OCI-LY7 (cell line): Measurements from ENCODE around the gene CORO2B. TPM values are rescaled to one million over a fixed set of nuclear protein-coding genes. Genes with fewer than 3 reads are reported as not detected.

Source experiments
- BruUV-seq: library from RNA; stranded (reverse); fragments of 400-500 nt; replicated peaks from 2 replicates; lab custom pipeline; 2021; lab: Mats Ljungman, UMichigan
- CTCF ChIA-PET: fragments of 300-600 bp; sonication (Branson Sonifier 250); formaldehyde crosslinking; loops from one replicate; lab custom pipeline; 2022; ENCODE audit warnings: antibody characterized with exemption; ENCODE audit not compliant: unreplicated experiment; lab: Charles Lee
- POLR2A ChIA-PET: fragments of 300-600 bp; sonication (Branson Sonifier 250); formaldehyde crosslinking; loops from one replicate; lab custom pipeline; 2022; ENCODE audit warnings: antibody characterized with exemption; lab: Charles Lee
- DNase-seq: peaks from one replicate; pipeline ENCODE4 v3.0.0-alpha.2; 2015; ENCODE audit warnings: low spot score
- H2AFZ ChIP-seq: fragments of 200-600 bp; sonication (generic), shearing (Covaris generic); 2 replicates; pipeline ENCODE4 v1.6.1; 2014; ENCODE audit warnings: mild to moderate bottlenecking, antibody characterized with exemption, low read length, moderate library complexity
- H3K27ac ChIP-seq: fragments of 200-600 bp; sonication (generic); 2 replicates; pipeline ENCODE4 v1.5.1; 2014; ENCODE audit warnings: mixed run types, low read depth, mild to moderate bottlenecking, moderate library complexity, low read length, inconsistent platforms; ENCODE audit not compliant: poor library complexity, severe bottlenecking
- H3K36me3 ChIP-seq: fragments of 200-600 bp; sonication (generic); 2 replicates; pipeline ENCODE4 v1.6.1; 2014; ENCODE audit warnings: mild to moderate bottlenecking, antibody characterized with exemption, low read length, moderate library complexity, mixed read lengths; ENCODE audit not compliant: insufficient read depth
- H3K4me1 ChIP-seq: fragments of 200-600 bp; sonication (generic); 2 replicates; pipeline ENCODE4 v1.5.1; 2014; ENCODE audit warnings: mild to moderate bottlenecking, low read length; ENCODE audit not compliant: insufficient read depth, poor library complexity, severe bottlenecking
- H3K4me2 ChIP-seq: fragments of 200-600 bp; sonication (generic); 2 replicates; pipeline ENCODE4 v1.6.1; 2014; ENCODE audit warnings: mild to moderate bottlenecking, low read length
- H3K4me3 ChIP-seq: fragments of 200-600 bp; sonication (generic); 2 replicates; pipeline ENCODE4 v1.5.1; 2014; ENCODE audit warnings: mild to moderate bottlenecking, low read depth, low read length; ENCODE audit not compliant: poor library complexity, severe bottlenecking
- H3K79me2 ChIP-seq: fragments of 200-600 bp; sonication (generic); 2 replicates; pipeline ENCODE4 v1.6.1; 2016; ENCODE audit warnings: low read depth, mild to moderate bottlenecking, low read length, moderate library complexity, mixed read lengths; ENCODE audit not compliant: insufficient read depth
- H3K9me2 ChIP-seq: fragments of 200-600 bp; sonication (generic); 2 replicates; pipeline ENCODE4 v1.6.1; 2016; ENCODE audit warnings: mild to moderate bottlenecking, low read length, mixed read lengths; ENCODE audit not compliant: insufficient read depth
- H3K9me3 ChIP-seq: fragments of 200-600 bp; sonication (generic); 2 replicates; pipeline ENCODE4 v1.6.1; 2014; ENCODE audit warnings: mild to moderate bottlenecking, mixed run types, low read length, mixed read lengths
- H4K20me1 ChIP-seq: fragments of 200-600 bp; sonication (generic); 2 replicates; pipeline ENCODE4 v1.6.1; 2014; ENCODE audit warnings: mild to moderate bottlenecking, antibody characterized with exemption, low read length, moderate library complexity, mixed read lengths; ENCODE audit not compliant: insufficient read depth
- EZH2phosphoT487 ChIP-seq: fragments of 200-600 bp; sonication (generic); IDR thresholded peaks from 2 replicates; pipeline ENCODE4 v1.6.1; 2018; ENCODE audit warnings: low read depth, borderline replicate concordance, mild to moderate bottlenecking, mixed run types, antibody characterized with exemption, low read length, moderate library complexity, mixed read lengths
- intact Hi-C: fragments of 100-400 bp; cut with micrococcal nuclease; formaldehyde crosslinking; loops from one replicate; pipeline ENCODE4 v1.10.0; 2022; ENCODE audit not compliant: unreplicated experiment
- total RNA-seq, 2 experiments: library from RNA; depleted of rRNA in 1 of 2; stranded (reverse); fragments of >200 nt in 1 of 2; shearing (Covaris generic) in 1 of 2; gene quantifications; 2 replicates each; pipeline ENCODE4 v1.2.3, GENCODE V29; 2014 to 2022
- TF ChIP-seq, protein P1 (sequence below): fragments of 200-600 bp; sonication (generic); conservative IDR thresholded peaks from 2 replicates; pipeline ENCODE4 v1.5.1; 2014; ENCODE audit warnings: mild to moderate bottlenecking, antibody characterized with exemption, low read length, moderate library complexity, mixed read lengths

The CORO2B gene
- total RNA-seq, 2 experiments from 2014 or later: 7.4 to 12.5 TPM

DNA sequence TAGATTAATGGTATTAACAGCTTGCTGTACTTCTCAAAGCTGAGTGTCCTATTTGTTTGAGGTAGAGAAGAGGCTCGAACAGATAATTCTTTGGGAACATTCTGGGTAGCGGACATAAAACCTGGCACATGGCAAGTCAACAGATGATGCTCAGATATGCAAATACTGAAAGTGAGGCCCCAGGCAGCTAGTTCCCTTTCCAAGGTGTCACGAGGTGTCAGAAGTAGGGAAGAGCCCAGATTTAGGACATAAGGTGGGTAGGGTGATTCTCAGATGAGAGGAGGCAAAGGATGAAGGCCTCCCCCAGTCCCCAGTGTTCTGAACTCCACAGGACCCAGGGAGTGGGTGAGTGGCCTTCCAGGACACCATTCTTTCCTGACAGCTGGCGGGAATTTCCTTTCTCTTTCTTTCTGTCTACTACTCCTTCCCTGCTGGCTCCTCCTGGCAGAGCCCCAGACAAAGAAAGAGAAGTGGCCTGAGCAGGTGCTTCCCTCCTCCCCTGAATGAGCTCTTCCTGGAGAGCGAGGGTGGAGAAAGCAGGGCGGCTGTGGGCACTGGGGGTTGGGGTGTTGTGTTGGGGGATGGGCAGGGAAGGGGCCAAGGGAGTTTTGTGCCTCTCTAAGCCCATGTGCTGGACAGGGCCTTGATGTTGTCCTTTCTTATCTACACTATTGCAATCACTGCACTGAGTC is 87.5 kb downstream of the CORO2B start:
- no peak for TF ChIP-seq EZH2phosphoT487

DNA sequence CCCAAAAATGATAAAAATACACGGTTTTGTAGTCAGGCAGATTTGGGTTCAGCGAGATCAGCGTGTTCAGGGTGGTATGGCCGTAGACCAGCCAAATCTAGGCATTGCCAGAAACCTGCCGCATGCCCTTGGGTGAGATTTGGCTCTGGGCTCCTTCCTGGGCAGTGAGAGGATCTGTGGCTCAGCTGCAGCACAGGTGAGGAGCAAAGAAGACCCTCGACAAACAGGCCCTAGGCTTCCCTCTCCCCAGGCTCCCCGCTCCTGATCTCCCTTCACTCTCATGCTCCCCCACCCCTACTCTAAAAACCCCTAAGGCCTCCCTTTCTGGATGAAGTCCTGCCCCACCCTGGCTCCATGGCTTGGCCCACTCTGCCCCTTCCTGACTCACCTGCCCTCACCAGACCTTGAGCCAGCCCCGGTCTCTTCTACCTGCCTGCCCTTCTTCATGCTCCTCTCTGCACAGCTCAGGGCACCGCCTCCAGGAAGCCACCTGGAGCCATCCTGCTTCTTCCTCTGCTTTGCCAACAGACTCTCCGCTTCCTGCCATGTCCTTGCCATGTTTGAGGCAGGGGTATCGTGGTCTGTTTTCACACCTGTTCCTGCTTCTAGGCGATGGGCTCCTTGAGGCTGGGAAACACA is 88.1 kb downstream of the CORO2B start:
- Histone ChIP-seq H3K9me2 (no peaks in the 10 kb centered on the region), H3K27ac (peak overlapping the region; percentile 23), H3K4me2 (peak overlapping the region; percentile 70), H3K4me3 (no peak overlapping the region), H4K20me1 (no peaks in the 10 kb centered on the region), H3K79me2 (no peaks in the 10 kb centered on the region), H3K4me1 (peaks cover 34% of the 10 kb centered on the region), H3K9me3 (peaks cover 8% of the 10 kb centered on the region; the same call in 1 of the 2 replicates), H3K36me3 (peaks cover 31% of the 10 kb centered on the region), H2AFZ (no peak overlapping the region)
- DNase-seq: no peak
- intact Hi-C loops: no loop called here
- no TSS peak for BruUV-seq
- TF ChIP-seq, protein P1, sequence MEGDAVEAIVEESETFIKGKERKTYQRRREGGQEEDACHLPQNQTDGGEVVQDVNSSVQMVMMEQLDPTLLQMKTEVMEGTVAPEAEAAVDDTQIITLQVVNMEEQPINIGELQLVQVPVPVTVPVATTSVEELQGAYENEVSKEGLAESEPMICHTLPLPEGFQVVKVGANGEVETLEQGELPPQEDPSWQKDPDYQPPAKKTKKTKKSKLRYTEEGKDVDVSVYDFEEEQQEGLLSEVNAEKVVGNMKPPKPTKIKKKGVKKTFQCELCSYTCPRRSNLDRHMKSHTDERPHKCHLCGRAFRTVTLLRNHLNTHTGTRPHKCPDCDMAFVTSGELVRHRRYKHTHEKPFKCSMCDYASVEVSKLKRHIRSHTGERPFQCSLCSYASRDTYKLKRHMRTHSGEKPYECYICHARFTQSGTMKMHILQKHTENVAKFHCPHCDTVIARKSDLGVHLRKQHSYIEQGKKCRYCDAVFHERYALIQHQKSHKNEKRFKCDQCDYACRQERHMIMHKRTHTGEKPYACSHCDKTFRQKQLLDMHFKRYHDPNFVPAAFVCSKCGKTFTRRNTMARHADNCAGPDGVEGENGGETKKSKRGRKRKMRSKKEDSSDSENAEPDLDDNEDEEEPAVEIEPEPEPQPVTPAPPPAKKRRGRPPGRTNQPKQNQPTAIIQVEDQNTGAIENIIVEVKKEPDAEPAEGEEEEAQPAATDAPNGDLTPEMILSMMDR: no peak
- no peak for TF ChIP-seq EZH2phosphoT487
- POLR2A ChIA-PET: no interaction called here
- CTCF ChIA-PET: no interaction called here

More for the DNA sequence above, 87.5 kb downstream of the CORO2B start:
- DNase-seq: peak; percentile 65
- Histone ChIP-seq H3K9me2 (no peaks in the 10 kb centered on the region), H4K20me1 (no peaks in the 10 kb centered on the region), H3K36me3 (peaks cover 30% of the 10 kb centered on the region), H3K4me3 (no peak overlapping the region), H3K4me2 (peak overlapping the region; percentile 70), H3K27ac (peak overlapping the region; percentile 23), H3K79me2 (no peaks in the 10 kb centered on the region), H2AFZ (no peak overlapping the region), H3K4me1 (peaks cover 31% of the 10 kb centered on the region), H3K9me3 (peaks cover 8% of the 10 kb centered on the region; the same call in 1 of the 2 replicates)
- ChIA-PET POLR2A (interaction anchor here (0.5 to 1.0 kb wide), 6 partner anchors 18 to 886 kb away, joined by 3 to 4 read pairs (median 3); no protein-coding TSS in a partner anchor), CTCF (interaction anchor here (0.6 kb wide), 2 partner anchors 32 to 34 kb away, joined by 4 to 6 read pairs; no protein-coding TSS in a partner anchor)
- intact Hi-C loops: no loop called here
- no TSS peak for BruUV-seq

DNA sequence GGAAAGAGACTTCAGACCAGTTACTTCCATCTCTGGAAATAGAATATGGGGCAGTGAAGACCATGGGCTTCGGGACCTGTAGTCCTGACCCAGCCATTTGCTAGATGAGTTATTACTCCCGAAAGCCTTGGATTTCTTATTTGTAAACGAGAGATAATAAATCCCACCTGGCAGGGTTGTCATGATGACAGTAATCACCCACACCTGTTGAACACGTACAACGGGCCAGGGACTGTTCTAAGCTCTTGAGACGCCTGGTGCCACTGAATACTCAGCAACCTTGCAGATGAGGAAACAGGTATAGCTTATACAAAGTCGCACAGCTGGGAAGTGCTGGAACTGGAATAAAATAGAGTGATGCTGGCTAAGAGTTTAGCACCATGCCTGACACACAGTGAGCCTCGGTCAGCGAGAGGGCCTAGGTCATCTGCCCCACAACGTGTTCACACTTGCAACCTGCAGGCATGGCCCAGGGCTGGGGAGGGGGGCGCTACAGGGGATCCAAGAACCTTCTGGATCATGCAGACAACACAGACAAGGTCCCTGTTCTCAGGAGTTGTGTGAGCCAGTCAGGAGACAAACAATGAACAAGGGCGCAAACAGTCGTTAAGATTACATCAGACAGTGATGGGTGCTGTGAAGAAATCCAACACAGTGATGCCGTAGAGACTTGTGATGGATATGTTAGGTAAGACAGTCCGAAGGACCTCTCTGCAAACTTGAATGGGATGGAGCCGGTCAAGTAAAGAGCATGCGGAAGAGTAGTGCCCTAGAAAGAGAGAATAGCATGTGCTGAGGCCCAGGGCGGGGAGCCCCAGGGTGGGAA is 89.2 kb downstream of the CORO2B start:
- DNase-seq: no peak
- Histone ChIP-seq H3K79me2 (no peaks in the 10 kb centered on the region), H3K27ac (no peak overlapping the region), H3K9me2 (no peaks in the 10 kb centered on the region), H3K9me3 (peaks cover 8% of the 10 kb centered on the region; the same call in 1 of the 2 replicates), H2AFZ (no peak overlapping the region), H4K20me1 (no peaks in the 10 kb centered on the region), H3K36me3 (peaks cover 23% of the 10 kb centered on the region), H3K4me1 (peaks cover 45% of the 10 kb centered on the region), H3K4me2 (no peak overlapping the region), H3K4me3 (no peak overlapping the region)
- TF ChIP-seq, protein P1: no peak
- TF ChIP-seq EZH2phosphoT487: no peak
- intact Hi-C loops: no loop called here
- BruUV-seq: no TSS peak
- CTCF ChIA-PET: no interaction called here
- POLR2A ChIA-PET: interaction anchor here (0.6 to 1.0 kb wide), 2 partner anchors 36 to 790 kb away, joined by 3 to 4 read pairs; no protein-coding TSS in a partner anchor
